GM23338 (cell line): Measurements from ENCODE around the gene ANKRD6. TPM values are rescaled to one million over a fixed set of nuclear protein-coding genes. Genes with fewer than 3 reads are reported as not detected.

Experiments
- ATAC-seq: fragments of 200-7000 bp; cut with Tn5 transposase; 3 replicates; pipeline ENCODE4 v1.9.1; 2020
- DNase-seq: peaks from one replicate; pipeline ENCODE4 v3.0.0-alpha.2; 2015; ENCODE audit warnings: low spot score
- H2AFZ ChIP-seq: fragments of 200-600 bp; sonication (generic); 2 replicates; pipeline ENCODE4 v1.8.0; 2016; ENCODE audit warnings: antibody characterized with exemption, mild to moderate bottlenecking, moderate library complexity
- H3F3A ChIP-seq: fragments of 200-600 bp; sonication (generic); replicated peaks from 2 replicates; pipeline ENCODE4 v1.8.0; 2017; ENCODE audit warnings: antibody characterized with exemption, mixed run types, low read depth
- H3K27ac ChIP-seq: fragments of 200-600 bp; sonication (generic); 2 replicates; pipeline ENCODE4 v1.6.1; 2016; ENCODE audit warnings: low read depth
- H3K27me3 ChIP-seq: fragments of 200-600 bp; sonication (generic); 2 replicates; pipeline ENCODE4 v1.8.0; 2016; ENCODE audit warnings: mild to moderate bottlenecking, mixed run types, moderate library complexity; ENCODE audit not compliant: insufficient read depth
- H3K36me3 ChIP-seq: fragments of 200-600 bp; sonication (generic); 2 replicates; pipeline ENCODE4 v1.8.0; 2016; ENCODE audit warnings: mild to moderate bottlenecking; ENCODE audit not compliant: insufficient read depth
- H3K4me1 ChIP-seq: fragments of 200-600 bp; sonication (generic); 2 replicates; pipeline ENCODE4 v1.8.0; 2016; ENCODE audit warnings: mild to moderate bottlenecking, moderate library complexity; ENCODE audit not compliant: insufficient read depth
- H3K4me2 ChIP-seq: fragments of 200-600 bp; sonication (generic); 2 replicates; pipeline ENCODE4 v1.7.1; 2017; ENCODE audit warnings: mixed run types
- H3K4me3 ChIP-seq: fragments of 200-600 bp; sonication (generic); 2 replicates; pipeline ENCODE4 v1.6.1; 2016; ENCODE audit warnings: mixed run types
- H3K79me2 ChIP-seq: fragments of 200-600 bp; sonication (generic); replicated peaks from 2 replicates; pipeline ENCODE4 v1.8.0; 2017; ENCODE audit warnings: mild to moderate bottlenecking; ENCODE audit not compliant: insufficient read depth
- H3K9me2 ChIP-seq: fragments of 200-600 bp; sonication (generic); 2 replicates; pipeline ENCODE4 v1.8.0; 2017; ENCODE audit not compliant: insufficient read depth
- H4K20me1 ChIP-seq: fragments of 200-600 bp; sonication (generic); replicated peaks from 2 replicates; pipeline ENCODE4 v1.8.0; 2017; ENCODE audit warnings: mild to moderate bottlenecking; ENCODE audit not compliant: insufficient read depth
- H3K27ac Mint-ChIP-seq: 2 replicates; pipeline ENCODE4 v1.8.0; 2020; ENCODE audit warnings: inconsistent platforms, mild to moderate bottlenecking, moderate library complexity, mixed read lengths
- H3K27me3 Mint-ChIP-seq: 3 replicates; pipeline ENCODE4 v1.8.0; 2022; ENCODE audit warnings: low read depth, mild to moderate bottlenecking, moderate library complexity, mixed read lengths, inconsistent platforms; ENCODE audit not compliant: insufficient read depth, poor library complexity
- H3K36me3 Mint-ChIP-seq: 3 replicates; pipeline ENCODE4 v1.8.0; 2021; ENCODE audit warnings: low read depth, mild to moderate bottlenecking, inconsistent platforms, moderate library complexity, mixed read lengths
- H3K4me1 Mint-ChIP-seq: 3 replicates; pipeline ENCODE4 v1.8.0; 2020; ENCODE audit warnings: mild to moderate bottlenecking, inconsistent platforms, mixed read lengths
- H3K4me3 Mint-ChIP-seq: 3 replicates; pipeline ENCODE4 v1.8.0; 2021; ENCODE audit warnings: moderate library complexity, mild to moderate bottlenecking, inconsistent platforms, mixed read lengths
- H3K9me3 Mint-ChIP-seq: 3 replicates; pipeline ENCODE4 v1.8.0; 2020; ENCODE audit warnings: moderate library complexity, mild to moderate bottlenecking, inconsistent platforms, mixed read lengths
- CREB1 ChIP-seq: fragments of 250-450 bp; sonication (Bioruptor Pico); IDR thresholded peaks from 2 replicates; pipeline ENCODE4 v1.5.0; 2020; ENCODE audit warnings: low read depth, mild to moderate bottlenecking, moderate library complexity
- EZH2 ChIP-seq: fragments of 200-600 bp; sonication (generic); IDR thresholded peaks from one replicate; pipeline ENCODE4 v1.8.0; 2017; ENCODE audit warnings: antibody characterized with exemption, mild to moderate bottlenecking, low read depth; ENCODE audit not compliant: unreplicated experiment
- EZH2phosphoT487 ChIP-seq: fragments of 200-600 bp; sonication (generic); IDR thresholded peaks from one replicate; pipeline ENCODE4 v1.8.1; 2018; ENCODE audit warnings: antibody characterized with exemption; ENCODE audit not compliant: unreplicated experiment
- JUNB ChIP-seq: IDR thresholded peaks from one replicate; pipeline ENCODE4 v1.6.1; 2016; ENCODE audit warnings: antibody characterized with exemption; ENCODE audit not compliant: unreplicated experiment
- NANOG ChIP-seq: IDR thresholded peaks from 2 replicates; pipeline ENCODE4 v1.6.1; 2016; ENCODE audit warnings: antibody characterized with exemption, borderline replicate concordance
- POLR2AphosphoS5 ChIP-seq: IDR thresholded peaks from 2 replicates; pipeline ENCODE4 v1.6.1; 2016; ENCODE audit warnings: antibody characterized with exemption, low read depth
- REST ChIP-seq: IDR thresholded peaks from one replicate; pipeline ENCODE4 v1.6.1; 2018; ENCODE audit warnings: antibody characterized with exemption; ENCODE audit not compliant: unreplicated experiment
- STAT1 ChIP-seq: IDR thresholded peaks from one replicate; pipeline ENCODE4 v1.6.1; 2016; ENCODE audit warnings: antibody characterized with exemption; ENCODE audit not compliant: unreplicated experiment
- ZNF114 ChIP-seq: fragments of 250-450 bp; sonication (Bioruptor Pico); IDR thresholded peaks from 2 replicates; pipeline ENCODE4 v1.5.0; 2020; ENCODE audit warnings: mild to moderate bottlenecking, moderate library complexity
- ZNF331 ChIP-seq: fragments of 250-450 bp; sonication (Bioruptor Pico); IDR thresholded peaks from 2 replicates; pipeline ENCODE4 v1.5.0; 2020; ENCODE audit warnings: low read depth, mild to moderate bottlenecking, moderate library complexity
- polyA plus RNA-seq: library from polyadenylated mRNA; unstranded; fragments of >200 nt; fragmentation: Nextera tagmentation; extraction: Ambion mirVana; gene quantifications from 2 replicates; pipeline ENCODE4 v1.2.1, GENCODE V29; 2016
- total RNA-seq: library from RNA; depleted of rRNA; stranded (reverse); fragments of >200 nt; shearing (Covaris generic); gene quantifications from 2 replicates; pipeline ENCODE4 v1.2.3, GENCODE V29; 2014
- TF ChIP-seq, protein P1 (sequence below): IDR thresholded peaks from 2 replicates; pipeline ENCODE4 v1.6.1; 2016; ENCODE audit warnings: antibody characterized with exemption

Gene ANKRD6
- total and polyA plus RNA-seq, 2 experiments from 2014 or later, result 3.2 to 9.2 TPM

DNA sequence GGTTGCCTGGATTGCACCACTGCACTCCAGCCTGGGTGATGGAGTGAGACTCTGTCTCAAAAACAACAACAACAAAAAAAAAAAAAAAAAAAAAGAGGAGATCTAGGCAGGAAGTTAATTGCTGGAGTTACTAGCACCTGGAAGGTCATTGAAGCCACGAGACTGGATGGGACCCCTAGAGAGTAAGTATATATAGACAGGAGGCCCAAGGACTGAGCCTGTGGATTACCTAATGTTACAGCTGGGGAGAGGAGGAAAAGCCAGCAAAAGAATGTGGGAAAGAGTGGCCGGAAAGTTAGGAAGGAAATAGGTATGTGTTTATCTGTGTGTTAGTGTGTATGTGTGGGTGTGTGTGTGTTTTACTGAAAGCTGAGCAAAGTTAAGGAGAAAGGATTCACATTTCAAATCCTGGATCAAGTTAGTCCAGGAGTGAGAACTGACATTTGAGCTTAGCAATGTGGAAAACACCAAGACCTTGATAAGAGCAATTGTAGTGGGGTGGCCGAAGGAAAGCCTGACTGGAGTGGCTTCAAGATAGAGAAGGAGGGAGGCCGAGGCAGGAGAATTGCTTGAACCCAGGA, 38.4 kb downstream of the ANKRD6 start:
- Mint-ChIP-seq H3K4me3 (no peak overlapping the region), H3K9me3 (no peaks in the 10 kb centered on the region), H3K4me1 (peaks cover 21% of the 10 kb centered on the region), H3K27me3 (peaks cover 8% of the 10 kb centered on the region), H3K36me3 (no peaks in the 10 kb centered on the region), H3K27ac (no peak overlapping the region; the same call in 1 of the 2 replicates)
- H4K20me1 ChIP-seq, result no peaks in the 10 kb centered on the region
- no peaks in the 10 kb centered on the region for H3K9me2 ChIP-seq
- H3K4me1 ChIP-seq, result 0 out of 2 replicates have a peak, but pooled peaks cover 7% of the 10 kb centered on the region
- peak; percentile 34 for DNase-seq
- H3K4me2 ChIP-seq, result no peak overlapping the region
- ATAC-seq, result peak; percentile 69; the same call in 2 of the 3 replicates
- no peak overlapping the region for H3K4me3 ChIP-seq
- H2AFZ ChIP-seq, result no peak overlapping the region
- H3K36me3 ChIP-seq, result no peaks in the 10 kb centered on the region
- no peak overlapping the region for H3K27ac ChIP-seq
- no peaks in the 10 kb centered on the region for H3K79me2 ChIP-seq
- no peaks in the 10 kb centered on the region for H3K27me3 ChIP-seq
- no peaks in the 10 kb centered on the region for H3F3A ChIP-seq
- TF ChIP-seq POLR2AphosphoS5, result no peak
- TF ChIP-seq CREB1 (CRISPR knock-in tag), result no peak
- TF ChIP-seq, protein P1, sequence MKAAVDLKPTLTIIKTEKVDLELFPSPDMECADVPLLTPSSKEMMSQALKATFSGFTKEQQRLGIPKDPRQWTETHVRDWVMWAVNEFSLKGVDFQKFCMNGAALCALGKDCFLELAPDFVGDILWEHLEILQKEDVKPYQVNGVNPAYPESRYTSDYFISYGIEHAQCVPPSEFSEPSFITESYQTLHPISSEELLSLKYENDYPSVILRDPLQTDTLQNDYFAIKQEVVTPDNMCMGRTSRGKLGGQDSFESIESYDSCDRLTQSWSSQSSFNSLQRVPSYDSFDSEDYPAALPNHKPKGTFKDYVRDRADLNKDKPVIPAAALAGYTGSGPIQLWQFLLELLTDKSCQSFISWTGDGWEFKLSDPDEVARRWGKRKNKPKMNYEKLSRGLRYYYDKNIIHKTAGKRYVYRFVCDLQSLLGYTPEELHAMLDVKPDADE, result no peak
- no peak for TF ChIP-seq STAT1

DNA sequence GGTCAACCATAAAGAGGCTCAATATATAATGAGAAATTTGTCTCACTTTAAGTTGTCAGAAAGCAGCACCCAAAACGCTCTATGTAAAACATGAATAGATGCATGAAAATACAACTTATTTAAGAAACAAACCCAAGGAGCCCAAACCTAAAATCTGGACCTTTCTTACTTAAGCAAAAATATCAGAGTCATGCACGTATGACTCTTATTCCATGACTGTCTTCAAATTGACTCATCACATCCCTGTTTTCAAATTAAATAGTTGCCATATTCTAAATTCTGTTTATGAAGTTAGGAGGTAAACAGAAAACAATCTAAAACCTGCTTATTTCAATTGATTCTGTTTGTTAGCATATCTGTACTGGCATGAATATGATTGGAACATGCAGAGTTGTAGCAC, 42.1 kb downstream of the ANKRD6 start:
- Histone ChIP-seq H3K36me3 (no peaks in the 10 kb centered on the region), H3K4me3 (no peak overlapping the region), H2AFZ (no peak overlapping the region), H3K27me3 (no peaks in the 10 kb centered on the region), H3K79me2 (no peaks in the 10 kb centered on the region), H3K9me2 (peaks cover 2% of the 10 kb centered on the region; the same call in 1 of the 2 replicates), H4K20me1 (no peaks in the 10 kb centered on the region), H3K27ac (no peak overlapping the region), H3K4me1 (no peaks in the 10 kb centered on the region), H3K4me2 (no peak overlapping the region), H3F3A (no peaks in the 10 kb centered on the region)
- ATAC-seq (no peak), DNase-seq (no peak)
- TF ChIP-seq ZNF331 (CRISPR knock-in tag), result no peak
- TF ChIP-seq JUNB, result no peak
- no peak for TF ChIP-seq NANOG
- no peak for TF ChIP-seq POLR2AphosphoS5
- no peak for TF ChIP-seq ZNF114 (CRISPR knock-in tag)
- no peak overlapping the region for H3K4me3 Mint-ChIP-seq
- no peak overlapping the region for H3K27ac Mint-ChIP-seq
- H3K9me3 Mint-ChIP-seq, result no peaks in the 10 kb centered on the region
- H3K27me3 Mint-ChIP-seq, result peaks cover 10% of the 10 kb centered on the region
- no peaks in the 10 kb centered on the region for H3K36me3 Mint-ChIP-seq
- peaks cover 5% of the 10 kb centered on the region for H3K4me1 Mint-ChIP-seq

- H3K9me2 ChIP-seq, result peaks cover 2% of the 10 kb centered on the region; the same call in 1 of the 2 replicates
- H3K27me3 ChIP-seq, result no peaks in the 10 kb centered on the region
- no peak overlapping the region for H3K4me2 ChIP-seq
- H3K36me3 ChIP-seq, result no peaks in the 10 kb centered on the region
- Mint-ChIP-seq H3K4me3 (no peak overlapping the region), H3K27ac (no peak overlapping the region), H3K27me3 (peaks cover 10% of the 10 kb centered on the region), H3K9me3 (no peaks in the 10 kb centered on the region), H3K4me1 (peaks cover 5% of the 10 kb centered on the region), H3K36me3 (no peaks in the 10 kb centered on the region)
- no peak for ATAC-seq
- H4K20me1 ChIP-seq, result no peaks in the 10 kb centered on the region
- no peak overlapping the region for H3K27ac ChIP-seq
- no peak overlapping the region for H3K4me3 ChIP-seq
- no peak overlapping the region for H2AFZ ChIP-seq
- no peaks in the 10 kb centered on the region for H3K79me2 ChIP-seq
- H3K4me1 ChIP-seq, result no peaks in the 10 kb centered on the region
- DNase-seq, result no peak
- H3F3A ChIP-seq, result no peaks in the 10 kb centered on the region
- no peak for TF ChIP-seq EZH2
- TF ChIP-seq, protein P1, result no peak
- no peak for TF ChIP-seq ZNF331 (CRISPR knock-in tag)
- no peak for TF ChIP-seq CREB1 (CRISPR knock-in tag)
- no peak for TF ChIP-seq NANOG
- TF ChIP-seq REST, result no peak
- no peak for TF ChIP-seq EZH2phosphoT487
- TF ChIP-seq POLR2AphosphoS5, result no peak
Measured at GRCh38 chr6:89475634-89476033, 42.7 kb downstream of the ANKRD6 start.
